GM20431 (cell line): ENCODE data around the gene GRIA3.
"Not testable (repeated sequence)": the region's sequence is repeated elsewhere in the genome, so short reads cannot be mapped to it uniquely, and the experiment has no call there.

Experiments used
- in situ Hi-C: fragments of 300-500 bp; cut with MseI, MboI; formaldehyde crosslinking; loops from one replicate; pipeline ENCODE4 v1.15.0; 2020; ENCODE audit warnings: low sequenced_read_pairs; ENCODE audit not compliant: unreplicated experiment

GRIA3 gene

DNA sequence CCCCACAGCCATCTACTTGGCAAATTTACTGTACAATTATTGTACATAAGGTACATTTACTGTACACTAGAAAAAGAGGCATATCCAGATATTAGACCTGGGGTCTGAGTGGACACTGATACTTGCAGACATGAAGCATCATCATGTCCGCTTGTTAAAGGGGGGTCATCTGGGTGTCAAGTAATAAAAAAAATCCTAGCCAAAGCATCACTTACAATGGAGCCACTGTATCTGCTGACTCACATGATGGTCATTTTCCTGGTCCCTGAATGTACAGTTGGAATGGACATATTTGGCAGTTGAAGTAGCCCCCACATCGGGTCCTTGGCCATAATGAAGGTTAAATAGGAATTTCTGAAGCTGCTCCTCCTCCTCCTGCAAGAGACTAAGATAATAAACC lies 320.0 kb downstream of the GRIA3 start:
- in situ Hi-C loops: no loop called here

DNA sequence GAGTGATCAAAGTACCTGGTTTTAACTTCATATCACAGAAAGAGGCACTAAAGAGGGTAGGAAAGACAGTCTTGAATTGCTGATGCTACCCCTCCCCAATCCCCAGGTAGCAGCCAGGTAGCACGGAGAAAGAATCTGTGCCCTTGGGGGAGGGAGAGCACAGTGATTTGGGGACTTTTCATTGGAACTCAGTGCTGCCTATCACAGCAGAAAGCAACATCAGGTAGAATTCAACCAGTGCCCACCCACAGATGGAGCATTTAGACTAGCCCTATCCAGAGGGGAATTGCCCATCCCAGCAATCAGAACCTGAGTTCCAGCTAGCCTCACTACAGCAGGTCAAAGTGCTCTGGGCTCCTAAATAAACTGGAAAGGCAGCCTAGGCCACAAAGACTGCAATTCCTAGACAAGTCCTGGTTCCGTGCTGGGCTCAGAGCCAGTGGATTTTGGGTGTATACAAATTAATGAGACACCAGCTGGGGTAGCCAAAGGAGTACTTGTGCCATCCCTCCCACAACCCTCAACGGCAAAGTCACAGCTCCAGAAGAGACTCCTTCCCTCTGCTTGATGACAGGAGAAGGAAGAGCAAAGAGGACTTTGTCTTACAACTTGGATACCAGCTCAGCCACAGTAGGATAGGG lies 320.7 kb downstream of the GRIA3 start:
- in situ Hi-C loops: no loop called here

DNA sequence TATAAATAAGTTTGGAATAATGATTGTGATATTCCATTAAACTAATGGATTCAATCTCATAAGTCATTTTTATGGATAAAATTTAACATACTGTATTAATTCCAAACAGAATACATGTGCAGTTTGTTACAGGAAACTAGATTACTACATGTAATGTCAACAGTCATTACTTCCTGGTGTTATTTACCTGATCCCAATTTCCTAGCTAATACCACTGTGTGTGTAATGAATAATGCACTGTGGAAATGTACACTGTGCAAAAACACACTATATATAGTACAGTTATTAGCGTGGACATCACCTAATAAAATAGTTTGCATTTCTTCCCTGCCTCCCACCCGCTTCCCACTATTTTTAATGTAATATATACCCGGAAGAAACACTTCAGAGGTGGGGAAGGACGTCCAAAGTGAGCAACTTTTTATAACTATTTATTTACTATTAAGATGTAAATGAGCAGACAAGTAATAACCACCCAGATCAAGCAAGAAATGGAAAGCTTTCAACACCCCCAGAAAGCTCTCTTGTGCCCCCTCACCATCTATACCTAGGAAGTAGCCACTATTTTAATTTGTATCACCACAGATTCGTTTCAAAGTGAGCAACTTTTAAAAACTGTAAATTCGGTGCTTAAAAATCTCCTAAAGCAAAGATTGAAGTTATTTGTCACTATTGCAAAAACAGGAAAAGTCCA lies 329.7 kb downstream of the GRIA3 start:
- in situ Hi-C loops: no loop called here

DNA sequence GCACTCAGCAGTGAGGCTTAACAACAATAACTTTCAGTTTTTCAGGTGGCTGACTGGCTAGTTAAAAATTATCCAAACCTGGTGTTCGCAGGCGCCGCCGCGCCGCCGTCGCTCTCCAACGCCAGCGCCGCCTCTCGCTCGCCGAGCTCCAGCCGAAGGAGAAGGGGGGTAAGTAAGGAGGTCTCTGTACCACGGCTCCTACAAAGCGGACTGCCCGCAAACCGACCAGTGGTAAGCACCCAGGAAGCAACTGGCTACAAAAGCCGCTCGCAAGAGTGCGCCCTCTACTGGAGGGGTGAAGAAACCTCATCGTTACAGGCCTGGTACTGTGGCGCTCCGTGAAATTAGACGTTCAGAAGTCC lies 330.2 kb downstream of the GRIA3 start:
- in situ Hi-C loops: not testable (repeated sequence)

DNA sequence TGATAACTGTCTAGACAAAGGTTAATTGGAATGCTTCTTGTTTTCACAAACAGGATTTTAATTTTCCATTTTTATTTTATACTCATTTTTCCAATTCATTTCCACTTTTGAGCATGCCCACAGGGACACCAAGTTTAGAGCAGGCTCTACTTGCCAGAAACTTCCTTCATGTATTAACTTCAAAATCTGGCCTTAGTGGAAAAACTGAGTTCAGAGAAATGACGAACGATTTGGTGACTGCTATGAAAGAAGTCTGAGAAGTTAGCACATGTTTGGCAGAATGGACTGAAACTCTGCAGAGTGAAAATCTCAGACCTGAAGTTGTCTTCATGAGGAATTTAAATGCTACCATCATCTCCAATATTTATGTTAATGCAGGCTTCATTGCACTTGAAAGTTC lies 334.7 kb downstream of the GRIA3 start:
- in situ Hi-C loops: no loop called here

DNA sequence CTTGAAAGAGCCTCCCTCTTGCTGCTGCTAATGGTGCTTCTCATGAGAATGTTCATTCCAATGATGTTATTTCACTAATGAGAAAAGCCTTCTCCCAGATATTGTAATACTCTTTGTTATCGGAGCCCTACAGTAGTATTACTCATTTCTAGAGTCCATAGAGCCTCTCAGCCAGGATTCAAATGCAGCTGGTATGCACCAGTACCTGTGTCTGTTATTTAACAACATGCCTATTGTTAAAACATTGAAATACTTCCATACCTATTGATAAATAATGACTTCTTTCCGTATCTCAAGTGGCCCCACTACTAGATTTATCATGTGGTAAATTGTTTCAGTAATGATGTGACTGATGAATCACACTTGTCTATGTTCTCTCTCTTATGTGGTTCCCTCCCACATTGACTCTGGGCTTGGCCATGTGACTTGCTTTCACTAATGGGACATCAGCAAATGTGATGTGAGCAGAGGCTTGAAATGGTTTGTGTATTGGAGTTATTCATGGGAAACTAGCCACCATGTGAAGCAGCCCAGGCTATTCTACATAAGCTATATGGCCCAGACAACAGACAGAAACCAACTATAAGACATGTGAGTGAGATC lies 341.1 kb downstream of the GRIA3 start:
- in situ Hi-C loops: no loop called here

DNA sequence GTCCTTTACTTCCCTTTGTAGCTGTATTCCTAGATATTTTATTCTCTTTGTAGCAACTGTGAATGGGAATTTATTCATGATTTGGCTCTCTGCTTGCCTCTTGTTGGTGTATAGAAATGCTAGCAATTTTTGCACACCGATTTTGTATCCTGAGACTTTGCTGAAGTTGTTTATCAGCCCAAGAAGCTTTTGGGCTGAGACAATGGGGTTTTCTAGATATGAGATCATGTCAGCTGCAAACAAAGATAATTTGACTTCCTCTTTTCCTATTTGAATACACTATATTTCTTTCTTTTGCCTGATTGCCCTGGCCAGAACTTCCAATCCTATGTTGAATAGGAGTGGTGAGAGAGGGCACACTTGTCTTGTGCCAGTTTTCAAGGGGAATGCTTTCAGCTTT lies 346.6 kb downstream of the GRIA3 start:
- in situ Hi-C loops: not testable (repeated sequence)
